Vagina (tissue), 2 donors: ENCODE results near the gene MMP24. TPM values are rescaled to one million over a fixed set of nuclear protein-coding genes. Genes with fewer than 3 reads are reported as not detected.

ENCODE experiments used
- DNase-seq, 2 donors: peaks; one replicate each; pipeline ENCODE4 v3.0.0-alpha.2; 2017; ENCODE audit errors: extremely low spot score in 2 of 2
- H3K27ac ChIP-seq: fragments of 200-600 bp; sonication (generic); one replicate; pipeline ENCODE4 v1.5.1; 2019
- H3K27me3 ChIP-seq: fragments of 200-600 bp; sonication (generic); one replicate; pipeline ENCODE4 v1.5.1; 2019
- H3K36me3 ChIP-seq, 2 donors: fragments of 200-600 bp; sonication (generic); one replicate each; pipeline ENCODE4 v1.5.1; 2017 to 2019
- H3K4me1 ChIP-seq: fragments of 200-600 bp; sonication (generic); one replicate; pipeline ENCODE4 v1.5.1; 2019
- H3K4me3 ChIP-seq, 2 donors: fragments of 200-600 bp; sonication (generic); 1 replicate in 1 of 2; 2 replicates in 1 of 2; pipeline ENCODE4 v1.5.1; 2016 to 2019
- H3K9me3 ChIP-seq: fragments of 200-600 bp; sonication (generic); one replicate; pipeline ENCODE4 v1.5.1; 2019
- CTCF ChIP-seq, 3 experiments: fragments of 450-650 bp in 2 of 3; fragments of 200-600 bp in 1 of 3; sonication (generic) in 1 of 3; IDR thresholded peaks; one replicate each; pipeline ENCODE4 v1.5.1; 2017 to 2019; ENCODE audit warnings: antibody characterized with exemption in 3 of 3, mild to moderate bottlenecking in 2 of 3, moderate library complexity in 2 of 3
- POLR2A ChIP-seq, 2 donors: fragments of 450-650 bp; IDR thresholded peaks; one replicate each; pipeline ENCODE4 v1.6.1; 2017; ENCODE audit warnings: antibody characterized with exemption in 2 of 2, mild to moderate bottlenecking in 2 of 2, moderate library complexity in 2 of 2
- POLR2AphosphoS5 ChIP-seq, 2 donors: sonication (generic); formaldehyde crosslinking; IDR thresholded peaks; one replicate each; pipeline ENCODE4 v1.9.0; 2017; ENCODE audit warnings: antibody characterized with exemption in 2 of 2, mild to moderate bottlenecking in 2 of 2, low read depth in 1 of 2; ENCODE audit not compliant: insufficient read depth in 1 of 2
- intact Hi-C: fragments of 100-400 bp; cut with DNase I; formaldehyde crosslinking; loops from one replicate; pipeline ENCODE4 v1.15.1; 2023
- total RNA-seq: library from RNA; depleted of rRNA; stranded (reverse); fragments of >200 nt; gene quantifications from one replicate; pipeline ENCODE4 v1.2.3, GENCODE V29; 2016

The MMP24 gene
- total RNA-seq, 1 donor from 2014 or later: 0.98 TPM

GRCh38 chr20:35271073-35271882 is 44.8 kb downstream of the MMP24 start:
- Histone ChIP-seq H3K27me3 (no peaks in the 10 kb centered on the region), H3K36me3 (peaks cover 0 to 36% of the 10 kb centered on the region in 2 donors), H3K4me3 (no peak overlapping the region), H3K27ac (no peak overlapping the region), H3K4me1 (peaks cover 13% of the 10 kb centered on the region), H3K9me3 (no peaks in the 10 kb centered on the region)
- intact Hi-C loops: no loop called here
- no peak for TF ChIP-seq POLR2AphosphoS5 (IDR thresholded peaks at IDR 0.05; ENCODE audit: insufficient read depth in 1 of 2, low read depth in 1 of 2)
- no peak for TF ChIP-seq POLR2A (IDR thresholded peaks at IDR 0.05)
- DNase-seq: no peak

- peaks cover 0 to 35% of the 10 kb centered on the region in 2 donors for H3K36me3 ChIP-seq
- intact Hi-C loops: no loop called here
These were observed 45.4 kb downstream of the MMP24 start for GRCh38 chr20:35271904-35272303.

GRCh38 chr20:35273449-35274171 is 47.1 kb downstream of the MMP24 start:
- Histone ChIP-seq H3K9me3 (no peaks in the 10 kb centered on the region), H3K4me3 (no peak overlapping the region), H3K27ac (no peak overlapping the region), H3K27me3 (no peaks in the 10 kb centered on the region), H3K36me3 (peaks cover 0 to 21% of the 10 kb centered on the region in 2 donors), H3K4me1 (peaks cover 29% of the 10 kb centered on the region)
- intact Hi-C loops: no loop called here
- DNase-seq: no peak
- TF ChIP-seq POLR2A (IDR thresholded peaks at IDR 0.05) (no peak), CTCF (IDR thresholded peaks at IDR 0.05) (no peak)

More at GRCh38 chr20:35271904-35272303, 45.4 kb downstream of the MMP24 start:
- H3K27me3 ChIP-seq: no peaks in the 10 kb centered on the region
- no peak overlapping the region for H3K27ac ChIP-seq
- DNase-seq: no peak
- TF ChIP-seq POLR2A (IDR thresholded peaks at IDR 0.05): no peak
- no peak for TF ChIP-seq CTCF (IDR thresholded peaks at IDR 0.05)
- TF ChIP-seq POLR2AphosphoS5 (IDR thresholded peaks at IDR 0.05; ENCODE audit: insufficient read depth in 1 of 2, low read depth in 1 of 2): no peak
- no peak overlapping the region for H3K4me3 ChIP-seq
- H3K4me1 ChIP-seq: peaks cover 19% of the 10 kb centered on the region
- no peaks in the 10 kb centered on the region for H3K9me3 ChIP-seq

GRCh38 chr20:35274172-35275092 is 47.9 kb downstream of the MMP24 start:
- TF ChIP-seq POLR2A (IDR thresholded peaks at IDR 0.05): no peak
- no peak for TF ChIP-seq CTCF (IDR thresholded peaks at IDR 0.05)
- TF ChIP-seq POLR2AphosphoS5 (IDR thresholded peaks at IDR 0.05; ENCODE audit: insufficient read depth in 1 of 2, low read depth in 1 of 2): no peak
- Histone ChIP-seq H3K27ac (no peak overlapping the region), H3K27me3 (no peaks in the 10 kb centered on the region), H3K4me3 (no peak overlapping the region), H3K9me3 (no peaks in the 10 kb centered on the region), H3K4me1 (peaks cover 33% of the 10 kb centered on the region), H3K36me3 (peaks cover 0 to 29% of the 10 kb centered on the region in 2 donors)
- intact Hi-C loops: no loop called here
- DNase-seq: no peak

- H3K4me3 ChIP-seq: no peak overlapping the region
- intact Hi-C loops: no loop called here
- H3K4me1 ChIP-seq: peaks cover 44% of the 10 kb centered on the region
- no peaks in the 10 kb centered on the region for H3K9me3 ChIP-seq
- DNase-seq: no peak
- no peak overlapping the region for H3K27ac ChIP-seq
- peaks cover 0 to 30% of the 10 kb centered on the region in 2 donors for H3K36me3 ChIP-seq
- H3K27me3 ChIP-seq: no peaks in the 10 kb centered on the region
- TF ChIP-seq POLR2AphosphoS5 (IDR thresholded peaks at IDR 0.05; ENCODE audit: insufficient read depth in 1 of 2, low read depth in 1 of 2) (no peak), CTCF (IDR thresholded peaks at IDR 0.05) (no peak), POLR2A (IDR thresholded peaks at IDR 0.05) (no peak)
These were observed 49.3 kb downstream of the MMP24 start for GRCh38 chr20:35275741-35276251.
